K562 (cell line): ENCODE data around the gene MED16. TPM values are rescaled to one million over a fixed set of nuclear protein-coding genes. Genes with fewer than 3 reads are reported as not detected.

Source experiments
- BRD9 ChIP-seq: fragments of 450-650 bp; IDR thresholded peaks from 2 replicates; pipeline ENCODE4 v1.6.1; 2018; ENCODE audit warnings: low read depth; ENCODE audit not compliant: partially characterized antibody
- COPS2 ChIP-seq: fragments of 450-650 bp; conservative IDR thresholded peaks from 2 replicates; pipeline ENCODE4 v1.6.1; 2016; ENCODE audit warnings: mild to moderate bottlenecking, moderate library complexity
- E2F6 ChIP-seq, 2 experiments: IDR thresholded peaks; 2 replicates each; pipeline ENCODE4 v1.6.1; 2011; ENCODE audit warnings: borderline replicate concordance in 1 of 2, control low read depth in 1 of 2, low read depth in 1 of 2, low read length in 1 of 2, mild to moderate bottlenecking in 1 of 2, mixed read lengths in 1 of 2, moderate library complexity in 1 of 2; ENCODE audit not compliant: insufficient read depth in 1 of 2, insufficient read length in 1 of 2, poor library complexity in 1 of 2, severe bottlenecking in 1 of 2; ENCODE audit errors: extremely low read depth in 1 of 2
- HMG20B ChIP-seq: fragments of 250-450 bp; sonication (Bioruptor Pico); IDR thresholded peaks from 2 replicates; pipeline ENCODE4 v1.5.0; 2021; ENCODE audit warnings: mild to moderate bottlenecking
- MBD2 ChIP-seq: sonication (generic); IDR thresholded peaks from 2 replicates; pipeline ENCODE4 v1.6.1; 2016; ENCODE audit warnings: low read depth, borderline replicate concordance
- MCM2 ChIP-seq: fragments of 450-650 bp; IDR thresholded peaks from 2 replicates; pipeline ENCODE4 v1.6.1; 2017; ENCODE audit warnings: low read depth, mild to moderate bottlenecking
- MECOM ChIP-seq: fragments of 250-450 bp; sonication (Bioruptor Pico); IDR thresholded peaks from 2 replicates; pipeline ENCODE4 v1.8.0; 2022; ENCODE audit warnings: inconsistent platforms
- MYC ChIP-seq, 2 experiments: fragments of 250-450 bp in 1 of 2; sonication (Bioruptor Pico) in 1 of 2; IDR thresholded peaks; 2 replicates each; pipeline versions ENCODE4 v1.5.1 to v1.6.1; 2012 to 2021; ENCODE audit warnings: low read depth in 2 of 2, borderline replicate concordance in 1 of 2, improper control_type of control experiment in 1 of 2, low read length in 1 of 2, mild to moderate bottlenecking in 1 of 2, moderate library complexity in 1 of 2
- NR4A1 ChIP-seq, 2 experiments: fragments of 250-450 bp in 1 of 2; fragments of 450-650 bp in 1 of 2; sonication (Bioruptor Pico) in 1 of 2; IDR thresholded peaks; 2 replicates each; pipeline versions ENCODE4 v1.4.0 to v1.6.1; 2016 to 2020; ENCODE audit warnings: mild to moderate bottlenecking in 2 of 2, missing compliant biosample characterization in 1 of 2, missing genetic modification characterization in 1 of 2, moderate library complexity in 1 of 2
- PHTF2 ChIP-seq: fragments of 250-450 bp; sonication (Bioruptor Pico); IDR thresholded peaks from 2 replicates; pipeline ENCODE4 v1.5.0; 2021; ENCODE audit warnings: mild to moderate bottlenecking
- PPARD ChIP-seq: fragments of 250-450 bp; sonication (Bioruptor Pico); IDR thresholded peaks from 2 replicates; pipeline ENCODE4 v1.8.0; 2022; ENCODE audit warnings: inconsistent platforms, mild to moderate bottlenecking, moderate library complexity
- RBFOX2 ChIP-seq: fragments of 200-400 bp; formaldehyde crosslinking; IDR thresholded peaks from 2 replicates; pipeline ENCODE4 v1.6.1; 2017; ENCODE audit warnings: low read depth, mild to moderate bottlenecking, low read length, moderate library complexity
- SIN3A ChIP-seq, 2 experiments: fragments of 150-350 bp in 1 of 2; IDR thresholded peaks; 2 replicates each; pipeline ENCODE4 v1.6.1; 2011 to 2016; ENCODE audit warnings: borderline replicate concordance in 2 of 2, low read depth in 2 of 2, low read length in 2 of 2, mild to moderate bottlenecking in 2 of 2, moderate library complexity in 2 of 2; ENCODE audit not compliant: control insufficient read depth in 1 of 2
- SP1 ChIP-seq: sonication (generic); formaldehyde crosslinking; IDR thresholded peaks from 2 replicates; pipeline ENCODE4 v1.8.1; 2022; ENCODE audit warnings: mild to moderate bottlenecking, missing genetic modification reagents
- TAF9B ChIP-seq: fragments of 450-650 bp; IDR thresholded peaks from 2 replicates; pipeline ENCODE4 v1.6.1; 2018; ENCODE audit warnings: mild to moderate bottlenecking; ENCODE audit not compliant: partially characterized antibody
- TEAD1 ChIP-seq, 2 experiments: fragments of 450-650 bp in 1 of 2; sonication (generic) in 1 of 2; formaldehyde crosslinking; IDR thresholded peaks; 2 replicates each; pipeline versions ENCODE4 v1.4.0 to v1.8.0; 2020 to 2022; ENCODE audit warnings: mild to moderate bottlenecking in 2 of 2, missing genetic modification reagents in 1 of 2
- TOE1 ChIP-seq, 2 experiments: fragments of 450-650 bp in 1 of 2; sonication (generic) in 1 of 2; formaldehyde crosslinking in 1 of 2; IDR thresholded peaks; 2 replicates each; pipeline versions ENCODE4 v1.7.1 to v1.8.0; 2016 to 2022; ENCODE audit warnings: borderline replicate concordance in 2 of 2, mild to moderate bottlenecking in 2 of 2, antibody characterized with exemption in 1 of 2, inconsistent platforms in 1 of 2, low read depth in 1 of 2, missing genetic modification reagents in 1 of 2, moderate library complexity in 1 of 2
- ZBTB12 ChIP-seq: fragments of 250-450 bp; sonication (Bioruptor Pico); IDR thresholded peaks from 2 replicates; pipeline ENCODE4 v1.4.0; 2020
- ZNF444 ChIP-seq: fragments of 250-450 bp; sonication (Bioruptor Pico); IDR thresholded peaks from 2 replicates; pipeline ENCODE4 v1.4.0; 2020; ENCODE audit warnings: mild to moderate bottlenecking, moderate library complexity
- ZNF512 ChIP-seq: IDR thresholded peaks from 2 replicates; pipeline ENCODE4 v1.6.1; 2016; ENCODE audit warnings: missing genetic modification characterization, missing compliant biosample characterization
- ZNF644 ChIP-seq: fragments of 200-800 bp; sonication (Bioruptor generic); IDR thresholded peaks from 2 replicates; pipeline ENCODE4 v1.6.1; 2016; ENCODE audit warnings: low read depth, missing genetic modification characterization, missing compliant biosample characterization
- ZNF668 ChIP-seq: fragments of 250-450 bp; sonication (Bioruptor Pico); IDR thresholded peaks from 2 replicates; pipeline ENCODE4 v1.8.0; 2022; ENCODE audit warnings: mild to moderate bottlenecking, inconsistent platforms
- ZNF77 ChIP-seq: fragments of 250-450 bp; sonication (Bioruptor Pico); IDR thresholded peaks from 2 replicates; pipeline ENCODE4 v1.5.0; 2020
- polyA plus RNA-seq, 8 experiments: library from polyadenylated mRNA; depleted of rRNA in 4 of 8; stranded (reverse) in 5 of 8; unstranded in 3 of 8; fragments of >200 nt; fragmentation: Nextera tagmentation in 2 of 8; fragmentation: Illumina TruSeq in 1 of 8; extraction: Ambion mirVana in 2 of 8; extraction: Trizol in 1 of 8; gene quantifications; 2 replicates each; pipeline versions ENCODE4 v1.2.1 to v1.2.3, GENCODE V29; 2011 to 2014; ENCODE audit warnings: inconsistent platforms in 1 of 8, missing spikeins in 1 of 8
- total RNA-seq, 7 experiments: library from RNA; depleted of rRNA in 6 of 7; stranded (reverse); fragments of >200 nt in 6 of 7; fragmentation: Illumina TruSeq in 2 of 7; extraction: Trizol in 2 of 7; gene quantifications; 2 replicates each; pipeline versions ENCODE4 v1.2.1 to v1.2.3, GENCODE V29; 2011 to 2021; ENCODE audit warnings: low replicate concordance in 1 of 7

The MED16 gene
- total and polyA plus RNA-seq, 9 of the 15 experiments (the other 6 are each of a cell fraction or from before 2014, with no cell fraction given), result 0.89 to 59.9 (median 8.6) TPM

GRCh38 chr19:916645-917322, 23.8 kb upstream of the MED16 start (continued):
- TF ChIP-seq TOE1 (IDR thresholded peaks at IDR 0.05; ENCODE audit: borderline replicate concordance), result no peak
- TF ChIP-seq TOE1 (CRISPR knock-in tag; IDR thresholded peaks at IDR 0.05; ENCODE audit: borderline replicate concordance, low read depth), result 0 out of 2 replicates have a peak, but pooled peaks have one; percentile 33
- TF ChIP-seq SIN3A (IDR thresholded peaks at IDR 0.05; ENCODE audit: borderline replicate concordance in 2 of 2, control insufficient read depth in 1 of 2, low read depth in 2 of 2, low read length in 2 of 2), result peak; percentile 37 to 39; a peak in 2 of 4 replicates
- TF ChIP-seq RBFOX2, result peak; percentile 24; the same call in 1 of the 2 replicates
- TF ChIP-seq ZNF512 (tag), result no peak
- no peak for TF ChIP-seq ZNF668 (CRISPR knock-in tag)
- no peak for TF ChIP-seq TAF9B
- TF ChIP-seq ZNF77, result no peak
- TF ChIP-seq ZBTB12 (CRISPR knock-in tag), result no peak
- no peak for TF ChIP-seq HMG20B (CRISPR knock-in tag)
- TF ChIP-seq MCM2, result no peak
- TF ChIP-seq E2F6 (IDR thresholded peaks at IDR 0.05; ENCODE audit: borderline replicate concordance in 1 of 2, extremely low read depth in 1 of 2, insufficient read depth in 1 of 2, insufficient read length in 1 of 2, low read depth in 1 of 2, low read length in 1 of 2, poor library complexity in 1 of 2, severe bottlenecking in 1 of 2), result peak in 1 of 2 experiments; percentile 78
- TF ChIP-seq MECOM (CRISPR knock-in tag), result 0 out of 2 replicates have a peak, but pooled peaks have one; percentile 39
- no peak for TF ChIP-seq ZNF444
- no peak for TF ChIP-seq COPS2
- TF ChIP-seq MBD2, result no peak
- TF ChIP-seq PPARD, result no peak
- no peak for TF ChIP-seq SP1 (CRISPR knock-in tag)
- TF ChIP-seq MYC (IDR thresholded peaks at IDR 0.05; ENCODE audit: low read depth, low read length), result peak; percentile 31; the same call in 1 of the 2 replicates
- TF ChIP-seq MYC (CRISPR knock-in tag; IDR thresholded peaks at IDR 0.05; ENCODE audit: borderline replicate concordance, low read depth), result no peak
- TF ChIP-seq BRD9, result no peak
- TF ChIP-seq PHTF2 (CRISPR knock-in tag), result no peak
- no peak for TF ChIP-seq ZNF644 (tag)
- TF ChIP-seq TEAD1 (CRISPR knock-in tag; IDR thresholded peaks at IDR 0.05), result 0 out of 4 replicates have a peak, but pooled peaks of 1 of the 2 experiments have one; percentile 12
- no peak for TF ChIP-seq NR4A1 (CRISPR knock-in tag; IDR thresholded peaks at IDR 0.05)
- TF ChIP-seq NR4A1 (tag; IDR thresholded peaks at IDR 0.05), result no peak
